IgD-negative memory B cell (primary cell): ENCODE results near the gene PITPNM2. TPM values are rescaled to one million over a fixed set of nuclear protein-coding genes. Genes with fewer than 3 reads are reported as not detected.
A peak's percentile ranks its signal among the peaks of the same experiment; 100 is the strongest.

Experiments used
- H3K27ac Mint-ChIP-seq, 3 donors: one replicate each; pipeline ENCODE4 v1.8.0; 2020 to 2022; ENCODE audit warnings: mild to moderate bottlenecking in 3 of 3, mixed read lengths in 3 of 3, moderate library complexity in 1 of 3
- H3K27me3 Mint-ChIP-seq: one replicate; pipeline ENCODE4 v1.8.0; 2021; ENCODE audit warnings: mixed read lengths
- H3K36me3 Mint-ChIP-seq: one replicate; pipeline ENCODE4 v1.8.0; 2020; ENCODE audit warnings: mild to moderate bottlenecking, mixed read lengths
- H3K4me1 Mint-ChIP-seq, 3 donors: one replicate each; pipeline ENCODE4 v1.8.0; 2020 to 2022; ENCODE audit warnings: mixed read lengths in 3 of 3, mild to moderate bottlenecking in 1 of 3
- H3K4me3 Mint-ChIP-seq, 4 donors: one replicate each; pipeline ENCODE4 v1.8.0; 2020 to 2022; ENCODE audit warnings: mild to moderate bottlenecking in 4 of 4, mixed read lengths in 4 of 4, moderate library complexity in 3 of 4
- H3K9me3 Mint-ChIP-seq, 3 donors: one replicate each; pipeline ENCODE4 v1.8.0; 2020 to 2021; ENCODE audit warnings: mixed read lengths in 3 of 3, mild to moderate bottlenecking in 1 of 3
- polyA plus RNA-seq: library from polyadenylated mRNA; unstranded; fragments of 300-500 nt; fragmentation: Illumina TruSeq; gene quantifications from one replicate; pipeline ENCODE4 v1.2.3, GENCODE V29; 2021

Gene PITPNM2
- polyA plus RNA-seq, 1 donor from 2014 or later, result 0.95 TPM

DNA sequence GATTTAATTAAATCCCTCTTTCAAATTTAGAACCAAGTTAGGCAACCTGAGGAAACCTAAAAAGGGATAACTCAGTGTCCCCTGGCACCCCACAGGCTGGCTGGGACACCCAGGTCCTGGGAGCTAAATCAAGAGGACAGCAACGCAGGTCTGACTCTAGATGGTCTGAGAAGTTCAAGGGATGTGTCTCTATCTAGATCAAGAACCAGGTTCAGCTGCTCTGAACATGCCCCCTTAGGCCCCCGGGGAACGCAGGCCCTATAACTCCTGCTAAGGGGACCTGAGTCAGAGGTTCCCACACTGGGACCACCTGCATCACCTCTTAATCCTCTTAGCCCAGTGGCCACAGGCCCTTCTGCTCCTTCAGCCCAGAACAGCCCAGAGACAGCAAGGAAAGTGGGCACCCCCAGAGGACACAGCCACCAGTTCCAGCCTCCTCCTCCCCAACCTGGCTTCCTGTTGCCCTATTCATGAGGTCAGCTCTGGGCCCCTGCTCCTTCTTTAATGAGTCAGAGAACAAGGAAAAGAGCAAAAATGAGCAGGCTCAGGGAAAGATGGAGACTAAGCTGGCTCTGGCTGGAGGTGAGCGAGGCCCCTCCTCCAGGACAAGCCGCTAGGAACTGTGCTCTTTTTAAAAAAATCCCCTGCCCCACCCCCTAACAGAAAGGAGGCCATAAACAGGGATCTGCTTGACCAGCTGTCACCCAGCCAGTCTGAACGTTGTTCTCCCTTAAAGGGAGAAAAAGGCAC is 10.8 kb downstream of the PITPNM2 start:
- Mint-ChIP-seq H3K9me3 (no peaks in the 10 kb centered on the region), H3K36me3 (peaks cover 2% of the 10 kb centered on the region), H3K4me1 (peaks cover 4 to 11% (median 4%) of the 10 kb centered on the region in 3 donors), H3K27ac (peak overlapping the region in 2 of 3 donors; percentile 28 to 75), H3K27me3 (no peaks in the 10 kb centered on the region), H3K4me3 (no peak overlapping the region)

DNA sequence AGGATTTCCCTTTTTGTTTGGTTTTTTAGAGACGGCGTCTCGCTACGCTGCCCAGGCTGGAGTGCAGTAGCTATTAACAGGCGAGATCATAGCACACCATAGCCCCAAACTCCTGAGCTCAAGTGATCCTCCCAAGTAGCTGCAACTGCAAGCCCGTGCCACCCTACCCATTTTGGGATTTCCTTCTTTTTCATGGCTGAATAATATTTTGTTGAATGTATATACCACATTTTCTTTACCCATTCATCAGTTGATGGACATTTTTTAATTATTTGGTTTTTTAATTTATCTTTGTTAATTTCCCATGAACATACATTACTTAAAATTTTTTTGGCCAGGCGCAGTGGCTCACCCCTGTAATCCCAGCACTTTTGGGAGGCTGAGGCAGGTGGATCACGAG is 15.2 kb downstream of the PITPNM2 start:
- Mint-ChIP-seq H3K27ac (no peak overlapping the region), H3K4me3 (no peak overlapping the region), H3K36me3 (no peaks in the 10 kb centered on the region), H3K27me3 (peaks cover 2% of the 10 kb centered on the region), H3K4me1 (peaks cover 12 to 18% (median 13%) of the 10 kb centered on the region in 3 donors), H3K9me3 (no peaks in the 10 kb centered on the region)

- Mint-ChIP-seq H3K4me1 (peaks cover 10 to 18% (median 12%) of the 10 kb centered on the region in 3 donors), H3K9me3 (no peaks in the 10 kb centered on the region), H3K36me3 (no peaks in the 10 kb centered on the region), H3K27ac (no peak overlapping the region), H3K27me3 (peaks cover 2% of the 10 kb centered on the region), H3K4me3 (peak overlapping the region in 1 of 4 donors; percentile 57)
These were observed 16.1 kb downstream of the PITPNM2 start for GRCh38 chr12:123134826-123135225.

GRCh38 chr12:123134271-123134671 is 16.6 kb downstream of the PITPNM2 start:
- peaks cover 10 to 18% (median 12%) of the 10 kb centered on the region in 3 donors for H3K4me1 Mint-ChIP-seq

GRCh38 chr12:123133701-123134100 is 17.2 kb downstream of the PITPNM2 start:
- H3K36me3 Mint-ChIP-seq, result no peaks in the 10 kb centered on the region
- peak overlapping the region in 1 of 3 donors; percentile 13 for H3K27ac Mint-ChIP-seq
- H3K4me3 Mint-ChIP-seq, result no peak overlapping the region
- peaks cover 10 to 18% (median 12%) of the 10 kb centered on the region in 3 donors for H3K4me1 Mint-ChIP-seq
- peaks cover 2% of the 10 kb centered on the region for H3K27me3 Mint-ChIP-seq
- H3K9me3 Mint-ChIP-seq, result no peaks in the 10 kb centered on the region

More at GRCh38 chr12:123134271-123134671, 16.6 kb downstream of the PITPNM2 start:
- H3K4me3 Mint-ChIP-seq, result no peak overlapping the region
- no peaks in the 10 kb centered on the region for H3K36me3 Mint-ChIP-seq
- no peaks in the 10 kb centered on the region for H3K9me3 Mint-ChIP-seq
- no peak overlapping the region for H3K27ac Mint-ChIP-seq
- H3K27me3 Mint-ChIP-seq, result peaks cover 2% of the 10 kb centered on the region

DNA sequence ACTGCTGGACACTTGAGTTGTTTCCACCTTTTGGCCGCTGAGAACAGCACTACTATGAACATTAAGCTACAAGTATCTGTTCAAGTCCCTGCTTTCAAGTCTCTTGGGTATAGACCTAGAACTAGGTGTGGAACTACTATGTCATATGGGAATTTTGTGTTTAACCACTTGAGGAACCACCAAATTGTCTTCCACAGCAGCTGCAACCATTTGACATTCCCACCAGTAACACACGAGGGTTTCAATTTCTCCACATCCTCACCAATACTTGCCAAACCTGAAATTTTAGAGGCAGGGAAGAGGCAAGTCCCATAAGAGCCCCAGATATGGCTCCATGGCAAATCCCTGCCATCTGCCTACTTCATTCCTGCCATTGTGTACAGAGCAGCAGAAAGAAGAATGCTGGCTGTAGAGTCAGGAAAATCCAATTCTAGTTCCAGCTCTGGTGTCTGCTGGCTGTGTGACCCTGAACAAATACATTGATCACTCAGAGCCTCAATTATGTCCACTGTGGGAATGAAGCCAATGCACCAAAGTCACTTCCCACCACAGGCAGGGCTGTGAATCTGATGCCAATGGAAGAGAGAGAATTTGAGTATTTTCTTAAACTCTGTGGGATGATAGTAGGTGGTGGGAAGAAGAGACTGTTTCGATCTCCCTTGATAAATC is 17.8 kb downstream of the PITPNM2 start:
- Mint-ChIP-seq H3K4me1 (peaks cover 10 to 18% (median 12%) of the 10 kb centered on the region in 3 donors), H3K36me3 (no peaks in the 10 kb centered on the region), H3K27me3 (peaks cover 2% of the 10 kb centered on the region), H3K4me3 (no peak overlapping the region), H3K27ac (peak overlapping the region in 2 of 3 donors; percentile 13 to 53), H3K9me3 (no peaks in the 10 kb centered on the region)

DNA sequence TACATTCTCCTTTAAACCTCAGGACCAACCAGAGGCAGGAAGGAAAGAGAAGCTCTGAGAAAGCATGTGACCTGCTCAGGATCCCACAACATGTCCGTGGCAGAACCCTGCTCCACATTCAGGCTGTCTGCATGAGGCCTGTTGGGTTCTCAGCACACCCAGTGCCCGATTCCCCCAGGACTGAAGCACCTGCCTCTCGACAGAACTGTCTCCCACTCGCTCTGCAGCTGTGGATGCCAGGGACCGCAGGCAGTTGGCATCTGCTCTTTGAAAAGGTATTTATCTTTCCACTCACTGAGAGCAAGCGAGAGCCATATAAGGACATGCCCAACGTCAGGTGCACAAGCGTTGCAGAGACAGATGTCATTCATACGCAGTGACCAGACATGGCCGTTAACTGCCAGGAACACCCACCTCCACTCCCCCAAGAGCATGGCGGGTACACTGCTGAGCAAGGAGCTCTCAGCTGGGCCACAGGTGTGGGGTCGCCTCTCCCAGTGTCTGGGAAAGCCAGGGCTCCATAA is 18.9 kb downstream of the PITPNM2 start:
- no peaks in the 10 kb centered on the region for H3K9me3 Mint-ChIP-seq
- H3K36me3 Mint-ChIP-seq, result no peaks in the 10 kb centered on the region
- peaks cover 2% of the 10 kb centered on the region for H3K27me3 Mint-ChIP-seq
- H3K4me1 Mint-ChIP-seq, result peaks cover 10 to 20% (median 12%) of the 10 kb centered on the region in 3 donors
- peak overlapping the region in 3 of 4 donors; percentile 31 to 79 (median 77) for H3K4me3 Mint-ChIP-seq
- peak overlapping the region; percentile 32 to 77 (median 50) for H3K27ac Mint-ChIP-seq

- H3K9me3 Mint-ChIP-seq, result no peaks in the 10 kb centered on the region
- H3K36me3 Mint-ChIP-seq, result no peaks in the 10 kb centered on the region
- peak overlapping the region in 1 of 4 donors; percentile 77 for H3K4me3 Mint-ChIP-seq
- H3K27ac Mint-ChIP-seq, result peak overlapping the region; percentile 32 to 77 (median 50)
- H3K4me1 Mint-ChIP-seq, result peaks cover 10 to 20% (median 14%) of the 10 kb centered on the region in 3 donors
- H3K27me3 Mint-ChIP-seq, result peaks cover 2% of the 10 kb centered on the region
These were observed 19.5 kb downstream of the PITPNM2 start for GRCh38 chr12:123131291-123131832.

DNA sequence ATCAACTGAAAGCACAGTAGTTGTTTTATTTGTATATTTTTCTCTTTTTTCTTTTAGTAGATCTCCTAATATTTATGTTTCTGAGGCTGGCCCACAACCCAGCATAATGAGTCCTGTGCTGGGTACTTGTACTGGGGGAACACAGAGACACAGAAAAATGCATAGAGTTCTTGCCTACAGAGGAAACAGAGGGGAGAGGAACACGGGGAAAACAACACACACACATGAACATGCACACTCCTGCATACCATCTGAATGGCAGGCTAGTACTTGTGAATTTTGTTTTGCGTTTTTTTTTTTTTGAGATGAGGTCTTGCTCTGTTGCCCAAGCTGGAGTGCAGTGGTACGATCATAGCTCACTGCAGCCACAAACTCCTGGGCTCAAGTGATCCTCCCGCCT is 21.3 kb downstream of the PITPNM2 start:
- Mint-ChIP-seq H3K27me3 (peaks cover 6% of the 10 kb centered on the region), H3K9me3 (no peaks in the 10 kb centered on the region), H3K27ac (peak overlapping the region in 1 of 3 donors; percentile 80), H3K36me3 (no peaks in the 10 kb centered on the region), H3K4me3 (no peak overlapping the region), H3K4me1 (peaks cover 10 to 17% (median 17%) of the 10 kb centered on the region in 3 donors)

DNA sequence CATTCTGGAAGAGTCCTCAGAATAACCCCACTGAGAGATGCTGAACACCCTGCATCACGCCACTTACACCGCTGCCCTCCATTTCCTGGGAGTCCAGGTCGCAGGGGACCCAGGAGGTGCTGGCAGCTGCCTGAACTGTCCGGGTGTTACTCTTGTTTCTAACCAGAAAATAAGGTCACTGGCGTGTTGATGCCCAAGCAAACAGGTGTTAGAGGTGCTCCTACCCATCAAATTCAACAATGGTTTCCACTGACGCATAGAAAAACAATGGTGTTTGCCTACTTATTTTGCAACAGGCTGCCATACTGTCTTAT is 23.8 kb downstream of the PITPNM2 start:
- H3K4me3 Mint-ChIP-seq, result peak overlapping the region in 1 of 4 donors; percentile 9
- no peak overlapping the region for H3K27ac Mint-ChIP-seq
- H3K4me1 Mint-ChIP-seq, result peaks cover 7 to 17% (median 9%) of the 10 kb centered on the region in 3 donors
- no peaks in the 10 kb centered on the region for H3K9me3 Mint-ChIP-seq
- H3K27me3 Mint-ChIP-seq, result peaks cover 5% of the 10 kb centered on the region
- H3K36me3 Mint-ChIP-seq, result no peaks in the 10 kb centered on the region

- H3K4me3 Mint-ChIP-seq, result peak overlapping the region in 1 of 4 donors; percentile 41
- H3K27me3 Mint-ChIP-seq, result peaks cover 4% of the 10 kb centered on the region
- H3K9me3 Mint-ChIP-seq, result no peaks in the 10 kb centered on the region
- H3K36me3 Mint-ChIP-seq, result no peaks in the 10 kb centered on the region
- H3K27ac Mint-ChIP-seq, result peak overlapping the region in 1 of 3 donors; percentile 8
- H3K4me1 Mint-ChIP-seq, result peaks cover 5 to 15% (median 5%) of the 10 kb centered on the region in 3 donors
These were observed 24.4 kb downstream of the PITPNM2 start for GRCh38 chr12:123126294-123127181.

GRCh38 chr12:123122626-123123025 is 28.3 kb downstream of the PITPNM2 start:
- Mint-ChIP-seq H3K27ac (peak overlapping the region in 1 of 3 donors; percentile 9), H3K27me3 (peaks cover 6% of the 10 kb centered on the region), H3K4me3 (peak overlapping the region in 2 of 4 donors; percentile 12 to 51), H3K4me1 (peaks cover 17 to 36% (median 27%) of the 10 kb centered on the region in 3 donors), H3K9me3 (no peaks in the 10 kb centered on the region), H3K36me3 (peaks cover 2% of the 10 kb centered on the region)

DNA sequence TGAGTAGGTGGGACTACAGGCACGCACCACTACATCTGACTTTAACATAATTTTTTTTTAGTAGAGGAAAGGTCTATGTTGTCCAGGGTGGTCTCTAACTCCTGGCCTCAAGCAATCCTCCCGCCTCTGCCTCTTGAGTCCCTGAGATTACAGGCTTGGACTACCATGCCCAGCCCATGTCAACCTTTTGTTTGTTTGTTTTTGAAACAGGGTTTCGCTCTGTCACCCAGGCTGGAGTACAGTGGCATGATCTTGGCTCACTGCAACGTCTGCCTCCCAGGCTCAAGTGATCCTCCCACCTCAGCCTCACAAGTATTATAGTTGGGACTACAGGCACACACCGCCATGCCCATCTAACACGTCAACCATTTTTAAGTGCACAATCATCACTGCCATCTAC is 29.2 kb downstream of the PITPNM2 start:
- H3K36me3 Mint-ChIP-seq, result peaks cover 2% of the 10 kb centered on the region
- H3K27ac Mint-ChIP-seq, result peak overlapping the region in 1 of 3 donors; percentile 96
- H3K4me3 Mint-ChIP-seq, result no peak overlapping the region
- peaks cover 17 to 34% (median 27%) of the 10 kb centered on the region in 3 donors for H3K4me1 Mint-ChIP-seq
- no peaks in the 10 kb centered on the region for H3K9me3 Mint-ChIP-seq
- peaks cover 6% of the 10 kb centered on the region for H3K27me3 Mint-ChIP-seq

DNA sequence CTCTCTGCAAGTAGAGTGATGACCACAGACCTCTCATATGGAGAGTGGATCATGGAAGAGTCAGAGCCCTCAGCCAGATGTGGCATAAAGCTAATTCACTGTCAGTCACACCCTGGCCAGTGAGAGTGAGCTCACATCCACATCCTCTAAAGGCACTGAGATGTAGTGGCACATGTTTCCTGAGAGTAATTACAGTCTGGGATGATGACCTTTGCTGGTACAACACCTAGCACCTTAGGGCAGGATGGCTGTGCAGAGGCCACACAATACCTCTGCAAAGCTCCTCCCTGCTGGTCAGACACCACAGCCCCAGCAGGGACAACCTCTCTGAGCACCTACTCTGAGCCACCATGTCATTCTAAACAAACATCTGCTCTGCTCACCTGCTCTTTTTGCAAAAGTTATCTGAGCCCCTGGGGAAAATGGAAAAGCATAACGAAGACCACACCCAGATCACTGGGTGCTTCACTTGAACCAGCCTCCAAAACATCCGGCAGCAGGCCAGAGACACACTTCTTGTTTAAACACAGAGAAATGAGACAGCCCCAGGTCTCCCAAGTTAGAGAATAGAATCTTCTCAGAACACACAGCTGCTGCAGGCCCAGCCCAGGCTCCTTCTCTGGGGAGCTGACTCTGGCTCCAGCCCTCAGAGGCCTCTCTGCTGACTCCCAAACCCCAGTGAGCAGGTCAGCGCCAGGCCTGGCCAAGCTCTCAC is 30.3 kb downstream of the PITPNM2 start:
- Mint-ChIP-seq H3K27me3 (peaks cover 2% of the 10 kb centered on the region), H3K9me3 (no peaks in the 10 kb centered on the region), H3K36me3 (peaks cover 2% of the 10 kb centered on the region), H3K27ac (peak overlapping the region; percentile 58 to 94 (median 86)), H3K4me1 (peaks cover 16 to 36% (median 32%) of the 10 kb centered on the region in 3 donors), H3K4me3 (peak overlapping the region in 2 of 4 donors; percentile 64 to 82)
